Measurements from ENCODE around the gene HSBP1. TPM values are rescaled to one million over a fixed set of nuclear protein-coding genes. Genes with fewer than 3 reads are reported as not detected.

HSBP1 gene
- total RNA-seq, 1 experiment from 2014 or later: 163 TPM

GRCh38 chr16:83802554-83803205 lies 5.1 kb upstream of the HSBP1 start:
- no peaks in the 10 kb centered on the region for H3K36me3 ChIP-seq (ENCODE audit: insufficient read depth, low read length, poor library complexity, severe bottlenecking)
- no peaks in the 10 kb centered on the region for H3K9me3 ChIP-seq (ENCODE audit: low read depth, low read length, poor library complexity, severe bottlenecking)
- POLR2A ChIA-PET (ENCODE audit: low non-redundant PET): no interaction called here
- intact Hi-C loops (cut with micrococcal nuclease; ENCODE audit: unreplicated experiment): no loop called here
- peaks cover 35% of the 10 kb centered on the region for H3K27me3 ChIP-seq (replicated peaks; ENCODE audit: insufficient read depth, low read depth, low read length, poor library complexity)
- no peak overlapping the region for H3K27ac ChIP-seq (ENCODE audit: low read depth, low read length, poor library complexity, severe bottlenecking)
- DNase-seq (ENCODE audit: low spot score): no peak
- peak overlapping the region; percentile 13 for H3K4me3 ChIP-seq (ENCODE audit: low read depth, low read length, poor library complexity, severe bottlenecking)
- no TSS peak for BruUV-seq (replicated peaks)
- no peaks in the 10 kb centered on the region for H3K4me1 ChIP-seq (ENCODE audit: insufficient read depth, low read length, poor library complexity, severe bottlenecking)
- CTCF ChIA-PET: no interaction called here
- TF ChIP-seq CTCF (conservative IDR thresholded peaks at IDR 0.05; ENCODE audit: low read depth, low read length) (no peak), EZH2 (IDR thresholded peaks at IDR 0.05; ENCODE audit: borderline replicate concordance, low read depth, low read length, poor library complexity, severe bottlenecking) (no peak)

- no peak for DNase-seq (ENCODE audit: low spot score)
- Histone ChIP-seq H3K9me3 (ENCODE audit: low read depth, low read length, poor library complexity, severe bottlenecking) (no peaks in the 10 kb centered on the region), H3K4me3 (ENCODE audit: low read depth, low read length, poor library complexity, severe bottlenecking) (no peak overlapping the region), H3K27me3 (replicated peaks; ENCODE audit: insufficient read depth, low read depth, low read length, poor library complexity) (peaks cover 24% of the 10 kb centered on the region), H3K36me3 (ENCODE audit: insufficient read depth, low read length, poor library complexity, severe bottlenecking) (no peaks in the 10 kb centered on the region), H3K27ac (ENCODE audit: low read depth, low read length, poor library complexity, severe bottlenecking) (no peak overlapping the region), H3K4me1 (ENCODE audit: insufficient read depth, low read length, poor library complexity, severe bottlenecking) (peaks cover 3% of the 10 kb centered on the region)
- intact Hi-C loops (cut with micrococcal nuclease; ENCODE audit: unreplicated experiment): no loop called here
- CTCF ChIA-PET: no interaction called here
- BruUV-seq (replicated peaks): no TSS peak
- no peak for TF ChIP-seq EZH2 (IDR thresholded peaks at IDR 0.05; ENCODE audit: borderline replicate concordance, low read depth, low read length, poor library complexity, severe bottlenecking)
- no peak for TF ChIP-seq CTCF (conservative IDR thresholded peaks at IDR 0.05; ENCODE audit: low read depth, low read length)
- POLR2A ChIA-PET (ENCODE audit: low non-redundant PET): no interaction called here
Observed at GRCh38 chr16:83803811-83804210, 4.0 kb upstream of the HSBP1 start.

- no peak for TF ChIP-seq EZH2 (IDR thresholded peaks at IDR 0.05; ENCODE audit: borderline replicate concordance, low read depth, low read length, poor library complexity, severe bottlenecking)
- no peak for TF ChIP-seq CTCF (conservative IDR thresholded peaks at IDR 0.05; ENCODE audit: low read depth, low read length)
- intact Hi-C loops (cut with micrococcal nuclease; ENCODE audit: unreplicated experiment): no loop called here
- H3K4me1 ChIP-seq (ENCODE audit: insufficient read depth, low read length, poor library complexity, severe bottlenecking): peaks cover 7% of the 10 kb centered on the region
- H3K4me3 ChIP-seq (ENCODE audit: low read depth, low read length, poor library complexity, severe bottlenecking): no peak overlapping the region
- H3K36me3 ChIP-seq (ENCODE audit: insufficient read depth, low read length, poor library complexity, severe bottlenecking): no peaks in the 10 kb centered on the region
- no TSS peak for BruUV-seq (replicated peaks)
- no peak for DNase-seq (ENCODE audit: low spot score)
- H3K27me3 ChIP-seq (replicated peaks; ENCODE audit: insufficient read depth, low read depth, low read length, poor library complexity): peaks cover 20% of the 10 kb centered on the region
- ChIA-PET CTCF (no interaction called here), POLR2A (ENCODE audit: low non-redundant PET) (no interaction called here)
- no peaks in the 10 kb centered on the region for H3K9me3 ChIP-seq (ENCODE audit: low read depth, low read length, poor library complexity, severe bottlenecking)
- no peak overlapping the region for H3K27ac ChIP-seq (ENCODE audit: low read depth, low read length, poor library complexity, severe bottlenecking)
Observed at GRCh38 chr16:83804366-83804765, 3.4 kb upstream of the HSBP1 start.
